ENCODE results near the gene VPS37B. TPM values are rescaled to one million over a fixed set of nuclear protein-coding genes. Genes with fewer than 3 reads are reported as not detected.
"Not testable (repeated sequence)": the region's sequence is repeated elsewhere in the genome, so short reads cannot be mapped to it uniquely, and the experiment has no call there.

Gene VPS37B
- total RNA-seq, 2 donors from 2014 or later: 10.5 to 17.0 TPM

GRCh38 chr12:122894193-122895121, 1.5 kb downstream of the VPS37B start:
- Mint-ChIP-seq H3K27me3 (no peaks in the 10 kb centered on the region), H3K36me3 (ENCODE audit: low read depth) (peaks cover 29% of the 10 kb centered on the region), H3K9me3 (peaks cover 4% of the 10 kb centered on the region), H3K27ac (peak overlapping the region; percentile 92), H3K4me1 (peaks cover 49% of the 10 kb centered on the region), H3K4me3 (peak overlapping the region; percentile 91)
- ATAC-seq (replicated peaks): no peak

GRCh38 chr12:122893208-122894153, 2.4 kb downstream of the VPS37B start:
- Mint-ChIP-seq H3K27me3 (no peaks in the 10 kb centered on the region), H3K9me3 (peaks cover 4% of the 10 kb centered on the region), H3K4me3 (peak overlapping the region; percentile 91), H3K27ac (no peak overlapping the region), H3K4me1 (peaks cover 46% of the 10 kb centered on the region), H3K36me3 (ENCODE audit: low read depth) (peaks cover 29% of the 10 kb centered on the region)
- no peak for ATAC-seq (replicated peaks)

- Mint-ChIP-seq H3K36me3 (ENCODE audit: low read depth) (peaks cover 29% of the 10 kb centered on the region), H3K4me1 (peaks cover 48% of the 10 kb centered on the region)
- not testable (repeated sequence) for H3K9me3 Mint-ChIP-seq; H3K27me3 Mint-ChIP-seq; ATAC-seq (replicated peaks); H3K4me3 Mint-ChIP-seq; H3K27ac Mint-ChIP-seq
Observed at GRCh38 chr12:122892724-122893123, 3.2 kb downstream of the VPS37B start.

- no peak for ATAC-seq (replicated peaks)
- peaks cover 29% of the 10 kb centered on the region for H3K36me3 Mint-ChIP-seq (ENCODE audit: low read depth)
- H3K4me3 Mint-ChIP-seq: no peak overlapping the region
- no peaks in the 10 kb centered on the region for H3K27me3 Mint-ChIP-seq
- no peak overlapping the region for H3K27ac Mint-ChIP-seq
- peaks cover 4% of the 10 kb centered on the region for H3K9me3 Mint-ChIP-seq
- H3K4me1 Mint-ChIP-seq: peaks cover 56% of the 10 kb centered on the region
Observed at GRCh38 chr12:122891661-122892525, 4.0 kb downstream of the VPS37B start.

- H3K27me3 Mint-ChIP-seq: no peaks in the 10 kb centered on the region
- peak overlapping the region; percentile 67 for H3K27ac Mint-ChIP-seq
- no peaks in the 10 kb centered on the region for H3K9me3 Mint-ChIP-seq
- H3K36me3 Mint-ChIP-seq (ENCODE audit: low read depth): peaks cover 12% of the 10 kb centered on the region
- H3K4me1 Mint-ChIP-seq: peaks cover 48% of the 10 kb centered on the region
- ATAC-seq (replicated peaks): no peak
- peak overlapping the region; percentile 80 for H3K4me3 Mint-ChIP-seq
Observed at GRCh38 chr12:122889761-122890520, 6.0 kb downstream of the VPS37B start.

- H3K9me3 Mint-ChIP-seq: no peaks in the 10 kb centered on the region
- ATAC-seq (replicated peaks): peak; percentile 63
- H3K27ac Mint-ChIP-seq: peak overlapping the region; percentile 69
- peaks cover 2% of the 10 kb centered on the region for H3K36me3 Mint-ChIP-seq (ENCODE audit: low read depth)
- H3K4me1 Mint-ChIP-seq: peaks cover 59% of the 10 kb centered on the region
- H3K27me3 Mint-ChIP-seq: no peaks in the 10 kb centered on the region
- peak overlapping the region; percentile 80 for H3K4me3 Mint-ChIP-seq
Observed at GRCh38 chr12:122888232-122888752, 7.6 kb downstream of the VPS37B start.

GRCh38 chr12:122887819-122888212, 8.1 kb downstream of the VPS37B start:
- Mint-ChIP-seq H3K4me3 (peak overlapping the region; percentile 80), H3K27ac (peak overlapping the region; percentile 69), H3K9me3 (no peaks in the 10 kb centered on the region), H3K27me3 (no peaks in the 10 kb centered on the region), H3K36me3 (ENCODE audit: low read depth) (no peaks in the 10 kb centered on the region), H3K4me1 (peaks cover 63% of the 10 kb centered on the region)
- peak; percentile 7 for ATAC-seq (replicated peaks)

- peak overlapping the region; percentile 80 for H3K4me3 Mint-ChIP-seq
- peaks cover 66% of the 10 kb centered on the region for H3K4me1 Mint-ChIP-seq
- no peaks in the 10 kb centered on the region for H3K9me3 Mint-ChIP-seq
- H3K27me3 Mint-ChIP-seq: no peaks in the 10 kb centered on the region
- ATAC-seq (replicated peaks): peak; percentile 74
- H3K27ac Mint-ChIP-seq: peak overlapping the region; percentile 69
- no peaks in the 10 kb centered on the region for H3K36me3 Mint-ChIP-seq (ENCODE audit: low read depth)
Observed at GRCh38 chr12:122886851-122887818, 8.8 kb downstream of the VPS37B start.

GRCh38 chr12:122886161-122886560, 9.8 kb downstream of the VPS37B start:
- Mint-ChIP-seq H3K27me3 (no peaks in the 10 kb centered on the region), H3K36me3 (ENCODE audit: low read depth) (peaks cover 1% of the 10 kb centered on the region), H3K27ac (no peak overlapping the region), H3K4me3 (no peak overlapping the region), H3K4me1 (peaks cover 63% of the 10 kb centered on the region), H3K9me3 (no peaks in the 10 kb centered on the region)
- no peak for ATAC-seq (replicated peaks)

GRCh38 chr12:122884860-122885259, 11.1 kb downstream of the VPS37B start:
- no peaks in the 10 kb centered on the region for H3K27me3 Mint-ChIP-seq
- H3K27ac Mint-ChIP-seq: no peak overlapping the region
- H3K36me3 Mint-ChIP-seq (ENCODE audit: low read depth): peaks cover 14% of the 10 kb centered on the region
- H3K4me3 Mint-ChIP-seq: peak overlapping the region; percentile 61
- H3K9me3 Mint-ChIP-seq: no peaks in the 10 kb centered on the region
- no peak for ATAC-seq (replicated peaks)
- H3K4me1 Mint-ChIP-seq: peaks cover 67% of the 10 kb centered on the region

GRCh38 chr12:122884091-122884826, 11.7 kb downstream of the VPS37B start:
- Mint-ChIP-seq H3K4me1 (peaks cover 69% of the 10 kb centered on the region), H3K4me3 (peak overlapping the region; percentile 61), H3K36me3 (ENCODE audit: low read depth) (peaks cover 20% of the 10 kb centered on the region), H3K27me3 (no peaks in the 10 kb centered on the region), H3K27ac (no peak overlapping the region), H3K9me3 (no peaks in the 10 kb centered on the region)
- no peak for ATAC-seq (replicated peaks)
